Peyer's patch (tissue), 4 donors: ENCODE data around the gene DAW1.

Source experiments
- CTCF ChIP-seq, 6 experiments: fragments of 450-650 bp in 4 of 6; fragments of 200-600 bp in 2 of 6; sonication (generic) in 1 of 6; IDR thresholded peaks; one replicate each; pipeline ENCODE4 v1.5.1; 2017 to 2019; ENCODE audit warnings: antibody characterized with exemption in 6 of 6, mild to moderate bottlenecking in 3 of 6, moderate library complexity in 1 of 6
- POLR2A ChIP-seq, 2 donors: fragments of 450-650 bp; IDR thresholded peaks; one replicate each; pipeline ENCODE4 v1.5.1; 2017; ENCODE audit warnings: antibody characterized with exemption in 2 of 2, mild to moderate bottlenecking in 2 of 2, moderate library complexity in 2 of 2

DNA sequence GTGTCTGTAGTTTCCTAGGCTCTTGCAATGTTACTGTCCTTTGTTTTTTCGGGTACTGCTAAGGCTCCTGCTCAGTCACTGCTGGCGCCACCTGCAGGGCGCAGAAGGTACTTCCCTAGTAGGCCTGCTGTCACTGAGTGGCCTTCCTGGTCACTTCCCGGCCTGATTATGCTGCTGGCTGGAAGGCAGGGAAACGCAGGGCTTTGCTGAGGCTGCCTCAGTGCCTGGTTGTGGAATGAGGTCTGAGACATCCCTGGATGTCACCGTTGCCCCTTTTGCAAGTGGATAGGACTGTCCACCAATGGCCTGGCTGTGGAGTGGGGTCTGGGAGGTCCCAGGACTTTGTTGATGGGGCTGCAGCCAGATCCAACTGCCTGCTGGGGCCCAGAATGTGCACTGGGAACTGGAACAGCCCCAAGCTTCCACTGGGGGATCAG is 13.1 kb downstream of the DAW1 start:
- peak in 5 of 6 experiments; percentile 21 to 83 (median 70) for TF ChIP-seq CTCF (IDR thresholded peaks at IDR 0.05)
- no peak for TF ChIP-seq POLR2A (IDR thresholded peaks at IDR 0.05)
